ENCODE measurements around the gene SPSB4.

Gene SPSB4

DNA sequence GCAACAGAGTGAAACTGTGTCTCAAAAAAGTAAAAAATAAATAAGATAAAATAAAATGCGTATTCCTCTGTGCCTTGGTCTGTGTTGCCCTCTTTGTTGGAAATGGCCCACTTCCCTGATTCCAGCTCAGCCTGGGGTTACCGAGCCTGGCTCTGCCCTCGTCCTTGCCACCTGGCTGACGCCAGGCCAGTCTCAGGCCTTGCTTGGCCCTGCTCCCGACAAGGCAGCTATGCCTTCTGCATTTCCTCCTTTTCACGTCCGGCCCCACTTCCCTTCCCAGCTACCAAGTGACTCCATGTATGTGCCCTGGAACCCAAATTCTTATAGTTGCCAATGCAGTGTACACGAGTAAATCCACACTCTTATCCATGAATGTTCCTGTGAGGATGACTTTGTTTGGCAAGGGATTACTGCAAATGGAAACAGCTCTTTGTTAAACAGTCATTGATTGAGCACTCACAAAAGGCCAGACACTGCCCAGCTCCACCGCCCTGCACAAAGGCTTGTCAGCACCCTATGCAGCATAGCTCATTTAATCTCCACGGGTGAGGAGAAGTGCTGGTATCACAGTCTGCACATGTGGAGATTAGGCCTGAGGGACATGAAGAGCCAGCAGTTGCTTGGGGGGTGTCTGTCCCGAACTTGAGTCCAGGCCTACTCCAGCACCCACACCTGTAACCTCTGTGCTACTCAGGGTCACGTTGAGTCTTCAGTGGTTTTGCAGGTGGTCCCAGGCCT lies 25.1 kb downstream of the SPSB4 start:
- DNase-seq (ENCODE audit: low read depth, low spot score), result no peak

GRCh38 chr3:141076797-141077571 lies 25.8 kb downstream of the SPSB4 start:
- DNase-seq (ENCODE audit: low read depth, low spot score), result no peak

DNA sequence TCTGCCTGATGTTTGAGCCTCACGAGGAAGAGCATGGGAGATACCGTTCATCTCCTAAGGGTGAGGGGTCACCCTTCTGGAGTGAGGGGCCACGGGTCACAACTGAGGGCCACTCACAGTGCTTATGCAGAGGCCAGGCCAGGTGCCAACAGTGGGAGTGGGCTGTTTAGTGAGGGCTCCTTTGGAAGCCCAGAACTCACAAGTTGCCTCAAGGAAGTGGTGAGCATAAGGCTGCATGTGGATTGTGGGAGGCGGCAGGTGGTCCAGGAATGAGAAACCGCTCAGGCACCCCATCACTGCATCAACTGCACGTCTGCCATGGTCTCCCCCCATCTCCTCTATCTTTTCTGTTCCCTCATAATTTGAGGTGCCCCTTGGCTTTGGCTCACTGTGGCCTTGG lies 26.5 kb downstream of the SPSB4 start:
- no peak for DNase-seq (ENCODE audit: low read depth, low spot score)

GRCh38 chr3:141078200-141078599 lies 27.1 kb downstream of the SPSB4 start:
- no peak for DNase-seq (ENCODE audit: low read depth, low spot score)

DNA sequence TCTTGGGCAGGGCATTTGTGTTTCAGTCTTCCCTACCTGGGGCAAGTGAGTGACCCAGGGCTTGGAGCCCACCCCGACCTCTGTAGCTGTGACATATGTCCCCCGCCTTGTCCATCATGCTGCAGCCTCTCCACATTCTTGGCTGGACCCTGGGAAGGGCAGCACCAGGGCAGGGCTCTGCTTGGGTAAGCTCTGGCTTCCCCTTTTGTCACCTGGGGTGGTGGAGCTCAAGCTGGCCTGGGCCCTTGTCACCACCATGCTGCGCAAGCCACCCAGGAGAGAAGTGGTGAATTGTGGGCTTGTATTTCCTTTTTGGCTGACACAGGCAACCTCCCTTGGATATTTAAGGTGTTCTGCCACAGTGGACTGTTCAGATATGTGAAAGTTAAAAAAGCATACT lies 29.3 kb downstream of the SPSB4 start:
- DNase-seq (ENCODE audit: low read depth, low spot score), result no peak

- DNase-seq (ENCODE audit: low read depth, low spot score), result peak; percentile 65
These were observed 30.1 kb downstream of the SPSB4 start for GRCh38 chr3:141081141-141081795.

DNA sequence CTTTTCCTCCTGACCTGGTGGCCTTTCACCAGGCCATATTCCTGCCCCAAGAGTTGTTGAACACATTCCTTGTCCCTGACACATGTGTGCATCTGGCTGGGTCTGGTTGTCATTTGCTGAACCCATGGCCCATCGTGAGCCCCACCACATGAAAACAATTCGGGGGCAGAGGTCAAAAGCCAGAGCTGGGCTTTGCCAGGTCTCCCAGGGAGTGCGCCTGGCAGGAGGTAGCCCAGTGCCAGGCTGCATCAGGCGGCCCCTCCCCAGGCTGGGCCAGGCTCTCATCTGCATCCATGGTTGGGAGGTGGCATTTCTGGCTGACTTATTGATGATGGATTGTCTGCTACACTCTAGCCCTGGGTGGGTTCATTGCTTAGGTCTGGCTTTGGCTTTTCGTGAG lies 30.9 kb downstream of the SPSB4 start:
- no peak for DNase-seq (ENCODE audit: low read depth, low spot score)

GRCh38 chr3:141083226-141083625 lies 32.1 kb downstream of the SPSB4 start:
- no peak for DNase-seq (ENCODE audit: low read depth, low spot score)

GRCh38 chr3:141083836-141084649 lies 32.9 kb downstream of the SPSB4 start:
- no peak for DNase-seq (ENCODE audit: low read depth, low spot score)

DNA sequence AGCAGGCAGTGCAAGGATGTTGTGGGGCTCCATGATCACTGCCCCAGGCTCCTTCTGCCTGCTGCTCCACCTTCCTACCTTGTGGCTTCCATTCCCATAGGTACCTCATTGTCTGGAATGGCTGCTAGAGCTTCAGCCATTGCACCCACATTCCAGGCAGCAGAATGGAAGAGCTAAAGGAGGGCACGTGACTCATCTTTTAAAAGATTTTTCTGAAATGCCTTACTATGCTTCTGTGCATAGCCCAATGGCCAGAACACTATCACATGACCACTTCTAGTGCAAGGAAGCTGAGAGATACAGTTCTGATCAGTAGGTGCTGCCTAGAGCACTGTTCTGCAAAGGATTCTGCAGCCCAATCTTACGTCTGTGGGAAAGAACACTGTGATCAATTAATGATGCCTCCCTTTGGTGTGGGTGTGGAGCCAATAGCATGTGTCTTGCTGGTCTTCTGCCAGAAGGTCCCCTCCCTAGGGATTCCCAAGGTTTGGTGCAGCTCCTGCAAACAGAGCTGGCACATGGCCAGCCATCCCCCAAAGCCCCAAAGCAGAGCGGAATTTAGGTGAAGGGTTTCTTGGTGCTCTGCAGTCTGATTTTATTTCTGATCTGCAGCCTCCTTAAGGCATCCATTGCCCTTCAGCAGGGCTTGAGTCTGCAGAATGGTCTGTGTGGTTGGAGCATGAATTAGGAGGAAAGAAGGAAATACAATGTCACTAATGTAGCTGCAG lies 34.4 kb downstream of the SPSB4 start:
- no peak for DNase-seq (ENCODE audit: low read depth, low spot score)

DNA sequence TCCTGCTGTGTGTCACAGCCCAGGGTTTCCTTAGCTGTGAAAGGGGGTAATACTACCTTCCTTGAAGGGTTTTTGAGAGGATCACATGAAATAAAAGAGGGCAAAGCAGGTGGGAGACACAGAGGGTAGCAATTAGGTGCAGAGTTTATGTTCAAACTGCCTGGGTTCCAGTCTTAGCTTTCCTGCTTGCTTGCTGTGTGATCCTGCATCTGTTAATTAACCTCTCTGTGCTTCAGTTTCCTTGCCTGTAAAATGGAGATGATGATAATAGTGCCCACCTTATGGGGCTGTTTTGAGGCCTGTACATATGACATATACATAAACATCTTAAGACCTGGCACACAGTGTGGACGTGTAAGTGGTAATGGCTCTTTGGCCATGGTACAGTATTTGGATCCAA lies 35.0 kb downstream of the SPSB4 start:
- DNase-seq (ENCODE audit: low read depth, low spot score), result no peak

GRCh38 chr3:141087076-141087777 lies 36.1 kb downstream of the SPSB4 start:
- no peak for DNase-seq (ENCODE audit: low read depth, low spot score)

DNA sequence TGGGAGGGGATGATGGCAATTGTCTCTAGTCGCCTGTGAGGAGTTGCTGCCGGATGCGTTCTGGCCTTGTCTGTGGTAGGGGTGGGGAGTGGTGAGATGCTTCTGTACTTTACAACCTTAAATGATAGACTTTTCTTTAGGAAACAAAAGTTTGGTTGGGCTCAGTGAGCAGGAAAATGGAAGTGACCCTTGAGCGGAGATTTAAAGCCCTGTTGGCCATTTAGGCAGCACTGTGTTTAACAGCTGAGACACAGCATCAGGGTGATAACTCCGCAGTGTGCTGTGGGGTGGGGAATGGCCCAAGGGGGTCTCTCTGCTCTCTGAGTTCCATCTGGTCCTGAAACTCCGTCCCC lies 36.6 kb downstream of the SPSB4 start:
- DNase-seq (ENCODE audit: low read depth, low spot score), result no peak

DNA sequence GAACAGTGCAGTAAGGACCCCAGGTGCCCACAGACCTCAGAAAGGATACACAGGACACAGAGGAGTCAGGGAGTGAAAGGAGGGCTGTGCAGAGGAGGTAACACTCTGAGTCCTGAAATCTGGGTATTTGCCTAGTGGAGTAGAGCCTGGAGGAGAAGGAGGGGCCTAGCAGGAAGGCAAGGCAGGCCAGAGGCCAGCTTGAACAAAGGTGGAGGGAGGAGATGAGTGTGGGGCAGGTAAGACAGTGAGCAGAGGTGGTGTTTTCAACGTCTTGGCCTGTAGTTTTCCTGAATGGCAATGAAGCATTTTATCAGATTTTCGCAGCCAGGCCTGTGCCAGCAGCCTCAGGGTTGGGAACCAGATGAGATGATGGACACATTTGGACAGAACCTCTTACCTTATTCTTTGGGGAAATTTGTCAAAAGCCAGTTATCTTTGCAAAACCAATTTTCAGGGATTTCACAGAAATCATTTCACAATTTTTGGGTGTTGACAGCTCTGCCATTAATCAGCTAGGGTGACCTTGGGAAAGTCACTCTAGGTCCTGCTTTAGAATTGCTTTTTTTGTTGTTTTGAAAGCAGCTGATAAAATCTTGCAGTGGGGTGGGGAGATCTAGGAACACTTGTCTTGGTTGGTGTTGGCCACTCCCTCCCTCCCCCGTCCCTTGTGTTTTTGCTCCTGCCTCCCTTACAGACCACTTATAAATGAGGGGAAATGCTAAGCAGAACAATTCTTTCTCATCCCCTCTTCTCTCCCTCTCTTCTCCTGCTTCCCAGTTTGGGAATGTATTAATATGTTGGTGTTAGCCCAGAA lies 38.4 kb downstream of the SPSB4 start:
- DNase-seq (ENCODE audit: low read depth, low spot score), result no peak

GRCh38 chr3:141091426-141091825 lies 40.3 kb downstream of the SPSB4 start:
- no peak for DNase-seq (ENCODE audit: low read depth, low spot score)

DNA sequence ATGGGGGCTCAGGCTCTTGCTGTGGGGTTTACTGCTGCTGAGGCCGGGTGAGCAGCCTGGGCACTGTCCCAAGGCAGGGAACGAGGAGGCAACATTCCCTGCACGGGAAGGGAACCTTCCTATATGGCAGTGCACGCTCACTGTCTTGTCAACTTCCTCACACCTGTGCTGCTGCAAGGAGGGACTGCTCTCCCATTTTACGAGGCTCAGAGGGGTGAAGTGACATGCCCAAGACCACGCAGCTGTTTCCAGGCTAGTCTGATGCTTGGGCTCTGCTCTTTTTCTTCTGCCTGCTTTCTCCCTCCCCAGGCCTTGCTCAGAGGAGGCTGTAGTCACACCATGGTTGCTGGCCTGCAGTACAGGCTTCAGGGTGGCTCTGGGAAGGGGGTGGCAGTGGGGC lies 41.5 kb downstream of the SPSB4 start:
- no peak for DNase-seq (ENCODE audit: low read depth, low spot score)

- DNase-seq (ENCODE audit: low read depth, low spot score), result no peak
These were observed 42.2 kb downstream of the SPSB4 start for GRCh38 chr3:141093397-141093796.

GRCh38 chr3:141093971-141094684 lies 43.0 kb downstream of the SPSB4 start:
- no peak for DNase-seq (ENCODE audit: low read depth, low spot score)
